Right cardiac atrium (tissue), 5 donors: ENCODE results near the gene PTCSC3. TPM values are rescaled to one million over a fixed set of nuclear protein-coding genes. Genes with fewer than 3 reads are reported as not detected.

Experiments used
- ATAC-seq, 2 donors: fragments of 200-7000 bp; cut with Tn5 transposase; one replicate each; pipeline versions ENCODE4 v1.8.0 to v1.9.1; 2020; ENCODE audit warnings: moderate library complexity in 2 of 2, mild to moderate bottlenecking in 1 of 2
- DNase-seq, 3 donors: peaks; one replicate each; pipeline ENCODE4 v3.0.0-alpha.2; 2020
- H3K27ac ChIP-seq: one replicate; pipeline ENCODE4 v1.5.1; 2013; ENCODE audit warnings: mild to moderate bottlenecking, low read length, control low read depth, moderate library complexity
- H3K27me3 ChIP-seq: one replicate; pipeline ENCODE4 v1.6.1; 2013; ENCODE audit not compliant: control insufficient read depth, insufficient read depth
- H3K4me1 ChIP-seq: one replicate; pipeline ENCODE4 v1.6.1; 2013; ENCODE audit warnings: low read length; ENCODE audit not compliant: control insufficient read depth, insufficient read depth
- H3K4me3 ChIP-seq: one replicate; pipeline ENCODE4 v1.5.1; 2013; ENCODE audit warnings: low read length, control low read depth
- H3K9me3 ChIP-seq: one replicate; pipeline ENCODE4 v1.6.1; 2013; ENCODE audit warnings: low read length; ENCODE audit not compliant: control insufficient read depth
- WGBS: extraction: QIAGEN DNeasy Blood & Tissue Kit; methylation state at CpG from one replicate; pipeline ENCODE4 v1.1.7; 2013; 5-methylcytosine and 5-hydroxymethylcytosine counted together
- intact Hi-C, 4 donors: fragments of 100-400 bp; cut with DNase I; formaldehyde crosslinking; loops; one replicate each; pipeline versions ENCODE4 v1.11.0 to v1.14.0; 2022 to 2023
- polyA plus RNA-seq: library from polyadenylated mRNA; stranded (reverse); fragments of 200-250 nt; gene quantifications from one replicate; pipeline ENCODE4 v1.2.3, GENCODE V29; 2013
- total RNA-seq, 4 donors: library from RNA; stranded (reverse); fragmentation: NEBNext Ultra II Directional; extraction: Animal tissue kit (Norgen Biotek cat#: 25700); gene quantifications; one replicate each; pipeline ENCODE4 v1.2.1, GENCODE V29; 2021
- donor health status: healthy with polysubstance abuse.
- donor health status: DM: no; HTN: yes; CAD: no.
- donor health status: DM: no; HTN: no; CAD: no.
- donor health status: DM: no; HTN: yes; CAD: no; lungs with severe emphysema.
- donor health status: DM: yes; HTN: yes; CAD: no.

PTCSC3 gene
- total and polyA plus RNA-seq, 5 donors: not detected

DNA sequence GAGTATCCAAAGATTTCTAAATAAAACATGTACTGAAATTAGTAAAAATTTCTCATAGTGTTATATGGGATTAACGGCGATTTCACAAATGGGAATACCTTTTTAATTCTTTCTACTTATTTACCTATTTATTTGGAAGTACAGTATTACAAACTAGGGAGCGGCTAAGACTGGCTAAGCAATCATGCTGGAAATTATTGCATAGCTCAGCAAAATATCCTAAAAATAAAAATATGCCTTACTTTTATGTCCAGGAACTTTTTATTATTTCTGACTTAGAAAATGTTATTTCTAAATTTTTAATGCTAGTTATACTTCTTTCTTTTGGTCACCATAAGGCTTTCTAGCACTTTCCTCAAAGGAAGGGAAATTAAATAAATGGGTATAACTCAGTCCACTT lies 36.5 kb upstream of the PTCSC3 start:
- peaks cover 6% of the 10 kb centered on the region for H3K27me3 ChIP-seq
- H3K9me3 ChIP-seq: no peaks in the 10 kb centered on the region
- WGBS: 93% methylated on average over 3 of the region's 3 CpGs
- intact Hi-C loops: no loop called here
- DNase-seq: no peak
- H3K4me3 ChIP-seq: no peak overlapping the region
- no peak overlapping the region for H3K27ac ChIP-seq
- H3K4me1 ChIP-seq: no peaks in the 10 kb centered on the region
- no peak for ATAC-seq

- Histone ChIP-seq H3K4me3 (no peak overlapping the region), H3K27ac (no peak overlapping the region), H3K4me1 (no peaks in the 10 kb centered on the region), H3K9me3 (no peaks in the 10 kb centered on the region), H3K27me3 (peaks cover 6% of the 10 kb centered on the region)
- DNase-seq (no peak), ATAC-seq (no peak)
- 44% methylated on average over 1 of the region's 1 CpG for WGBS
- intact Hi-C loops: no loop called here
Observed at GRCh38 chr14:36212577-36212976, 36.1 kb upstream of the PTCSC3 start.

- H3K27ac ChIP-seq: no peak overlapping the region
- H3K9me3 ChIP-seq: no peaks in the 10 kb centered on the region
- no peak for ATAC-seq
- no peak for DNase-seq
- H3K4me3 ChIP-seq: no peak overlapping the region
- intact Hi-C loops: no loop called here
- WGBS: 71% methylated on average over 2 of the region's 2 CpGs
- no peaks in the 10 kb centered on the region for H3K27me3 ChIP-seq
- no peaks in the 10 kb centered on the region for H3K4me1 ChIP-seq
Observed at GRCh38 chr14:36208690-36209278, 32.3 kb upstream of the PTCSC3 start.

GRCh38 chr14:36207500-36207899 lies 31.0 kb upstream of the PTCSC3 start:
- Histone ChIP-seq H3K4me1 (no peaks in the 10 kb centered on the region), H3K27ac (no peak overlapping the region), H3K4me3 (no peak overlapping the region), H3K9me3 (no peaks in the 10 kb centered on the region), H3K27me3 (no peaks in the 10 kb centered on the region)
- intact Hi-C loops: no loop called here
- 88% methylated on average over 1 of the region's 1 CpG for WGBS
- no peak for ATAC-seq
- DNase-seq: no peak

GRCh38 chr14:36204461-36205073 lies 28.0 kb upstream of the PTCSC3 start:
- H3K4me1 ChIP-seq: no peaks in the 10 kb centered on the region
- no peak for DNase-seq
- H3K4me3 ChIP-seq: no peak overlapping the region
- 81% methylated on average over 4 of the region's 4 CpGs for WGBS
- no peaks in the 10 kb centered on the region for H3K27me3 ChIP-seq
- intact Hi-C loops: no loop called here
- H3K27ac ChIP-seq: no peak overlapping the region
- no peaks in the 10 kb centered on the region for H3K9me3 ChIP-seq
- no peak for ATAC-seq

DNA sequence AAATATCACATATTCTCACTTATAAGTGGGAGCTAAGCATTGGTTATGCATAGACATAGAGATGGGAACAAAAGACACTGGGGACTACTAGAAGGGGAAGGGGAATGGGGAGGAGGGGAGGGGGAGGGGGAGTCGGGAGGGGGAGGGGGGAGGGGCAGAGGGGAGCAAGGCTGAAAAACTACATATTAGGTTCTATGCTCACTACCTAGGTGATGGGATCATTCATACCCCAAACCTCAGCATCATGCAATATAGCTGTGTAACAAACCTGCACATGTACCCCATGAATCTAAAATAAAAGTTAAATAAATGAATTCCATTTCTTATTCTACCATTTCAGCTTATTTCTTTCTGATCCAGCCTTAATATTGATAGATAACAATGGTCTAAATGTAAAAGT lies 21.9 kb upstream of the PTCSC3 start:
- ATAC-seq (no peak), DNase-seq (no peak)
- Histone ChIP-seq H3K9me3 (no peaks in the 10 kb centered on the region), H3K4me3 (no peak overlapping the region), H3K27ac (no peak overlapping the region), H3K27me3 (no peaks in the 10 kb centered on the region), H3K4me1 (no peaks in the 10 kb centered on the region)
- intact Hi-C loops: no loop called here
- 38% methylated on average over 1 of the region's 1 CpG for WGBS

DNA sequence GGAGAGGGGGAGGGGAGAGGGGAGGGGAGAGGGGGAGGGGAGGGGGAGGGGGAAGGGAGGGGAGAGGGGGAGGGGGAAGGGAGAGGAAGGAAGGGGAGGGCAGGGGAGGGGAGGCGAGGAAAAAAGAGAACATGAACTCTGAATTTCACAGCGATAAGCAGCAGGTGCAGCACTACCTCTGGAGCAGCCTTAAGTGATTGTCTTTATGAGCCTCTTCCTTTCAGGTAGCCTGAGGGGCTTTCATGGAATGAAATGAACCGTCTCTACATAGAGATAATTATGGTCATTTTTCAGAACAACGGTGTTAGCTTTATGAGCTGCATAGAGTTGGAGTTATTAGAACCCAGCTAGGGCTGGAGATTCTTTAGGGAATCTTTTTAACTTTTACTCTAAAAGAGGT lies 18.1 kb upstream of the PTCSC3 start:
- Histone ChIP-seq H3K9me3 (no peaks in the 10 kb centered on the region), H3K27me3 (no peaks in the 10 kb centered on the region), H3K4me1 (no peaks in the 10 kb centered on the region), H3K27ac (no peak overlapping the region), H3K4me3 (no peak overlapping the region)
- intact Hi-C loops: no loop called here
- 86% methylated on average over 4 of the region's 4 CpGs for WGBS
- DNase-seq (no peak), ATAC-seq (no peak)

- DNase-seq (no peak), ATAC-seq (no peak)
- Histone ChIP-seq H3K9me3 (no peaks in the 10 kb centered on the region), H3K4me3 (no peak overlapping the region), H3K27me3 (no peaks in the 10 kb centered on the region), H3K4me1 (no peaks in the 10 kb centered on the region), H3K27ac (no peak overlapping the region)
- 80% methylated on average over 3 of the region's 3 CpGs for whole genome bisulfite sequencing
- intact Hi-C loops: no loop called here
Observed at GRCh38 chr14:36192530-36192929, 16.0 kb upstream of the PTCSC3 start.

- no peaks in the 10 kb centered on the region for H3K27me3 ChIP-seq
- H3K4me1 ChIP-seq: no peaks in the 10 kb centered on the region
- intact Hi-C loops: no loop called here
- H3K9me3 ChIP-seq: no peaks in the 10 kb centered on the region
- H3K4me3 ChIP-seq: no peak overlapping the region
- WGBS: 76% methylated on average over 3 of the region's 3 CpGs
- H3K27ac ChIP-seq: no peak overlapping the region
- ATAC-seq: no peak
- DNase-seq: no peak
Observed at GRCh38 chr14:36183402-36183801, 6.9 kb upstream of the PTCSC3 start.

DNA sequence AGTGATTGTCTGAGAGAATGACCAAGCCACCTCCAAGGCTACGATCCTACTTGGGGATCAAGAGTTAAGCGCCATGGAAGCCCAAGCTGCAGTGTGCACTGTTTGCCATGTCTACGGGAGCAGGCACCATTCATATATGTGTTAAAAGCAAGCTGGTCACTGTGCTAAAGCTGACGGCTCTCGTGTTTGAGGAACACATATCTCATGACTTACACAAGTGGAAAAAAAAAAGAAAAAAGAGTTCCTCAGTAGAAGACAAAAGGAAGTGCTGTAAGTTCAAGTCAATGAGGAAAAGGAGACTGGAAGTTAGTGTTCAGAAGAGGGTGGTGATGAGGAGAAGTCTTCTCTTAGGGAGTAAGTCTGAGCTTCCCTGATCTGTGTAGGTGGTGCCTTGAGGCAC lies 4.9 kb upstream of the PTCSC3 start:
- no peak overlapping the region for H3K27ac ChIP-seq
- H3K9me3 ChIP-seq: no peaks in the 10 kb centered on the region
- intact Hi-C loops: no loop called here
- 71% methylated on average over 5 of the region's 5 CpGs for WGBS
- no peaks in the 10 kb centered on the region for H3K4me1 ChIP-seq
- DNase-seq (peak in 1 of 3 donors; percentile 9), ATAC-seq (no peak)
- H3K27me3 ChIP-seq: no peaks in the 10 kb centered on the region
- no peak overlapping the region for H3K4me3 ChIP-seq

DNA sequence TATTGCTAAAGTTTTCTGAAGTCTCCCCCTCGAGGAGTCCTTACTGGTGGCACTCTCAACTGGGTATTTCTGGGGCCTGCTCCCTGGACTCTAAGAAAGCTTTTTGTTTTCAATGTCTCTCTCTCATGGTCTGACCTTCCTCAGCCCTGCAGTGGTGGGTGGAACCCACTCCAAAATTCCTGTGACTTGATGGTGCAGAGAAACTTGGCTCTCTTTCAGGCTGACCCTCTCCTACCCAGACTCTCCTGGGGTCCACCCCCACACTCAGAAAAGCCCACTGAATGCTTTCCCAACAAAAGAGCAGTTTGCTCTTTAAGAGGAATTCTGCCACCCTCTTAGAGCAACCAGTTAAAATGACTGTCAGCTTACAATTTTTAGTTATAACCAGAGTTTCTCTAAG lies 967 bp upstream of the PTCSC3 start:
- no peak overlapping the region for H3K4me3 ChIP-seq
- peaks cover 3% of the 10 kb centered on the region for H3K9me3 ChIP-seq
- no peaks in the 10 kb centered on the region for H3K4me1 ChIP-seq
- WGBS: 51% methylated on average over 1 of the region's 1 CpG
- no peak for ATAC-seq
- no peaks in the 10 kb centered on the region for H3K27me3 ChIP-seq
- H3K27ac ChIP-seq: no peak overlapping the region
- intact Hi-C loops: no loop called here
- no peak for DNase-seq
